OCI-M2 (cell line): Measurements from ENCODE around the gene THAP5.
"Not testable (repeated sequence)": the region's sequence is repeated elsewhere in the genome, so short reads cannot be mapped to it uniquely, and the experiment has no call there.

ENCODE experiments used
- DNase-seq: peaks from one replicate; lab custom pipeline; 2025; ENCODE audit not compliant: unreplicated experiment; lab: John Stamatoyannopoulos, UW

Gene THAP5

GRCh38 chr7:108585843-108586242 lies 16.3 kb upstream of the THAP5 start:
- DNase-seq: no peak

- no peak for DNase-seq
Observed at GRCh38 chr7:108584211-108584610, 14.7 kb upstream of the THAP5 start.

GRCh38 chr7:108581655-108582491 lies 12.4 kb upstream of the THAP5 start:
- DNase-seq: no peak

- DNase-seq: no peak
Observed at GRCh38 chr7:108580298-108580697, 10.8 kb upstream of the THAP5 start.

- DNase-seq: no peak
Observed at GRCh38 chr7:108578937-108579336, 9.4 kb upstream of the THAP5 start.

- no peak for DNase-seq
Observed at GRCh38 chr7:108576116-108576515, 6.6 kb upstream of the THAP5 start.

GRCh38 chr7:108575156-108575555 lies 5.7 kb upstream of the THAP5 start:
- no peak for DNase-seq

GRCh38 chr7:108572480-108572879 lies 3.0 kb upstream of the THAP5 start:
- no peak for DNase-seq

GRCh38 chr7:108570146-108570755 lies 745 bp upstream of the THAP5 start:
- DNase-seq: no peak

- DNase-seq: no peak
Observed at GRCh38 chr7:108568801-108569380, 615 bp downstream of the THAP5 start.

GRCh38 chr7:108565987-108566386 lies 3.5 kb downstream of the THAP5 start:
- no peak for DNase-seq

GRCh38 chr7:108561047-108561619 lies 8.4 kb downstream of the THAP5 start:
- no peak for DNase-seq

- DNase-seq: no peak
Observed at GRCh38 chr7:108559253-108559652, 10.3 kb downstream of the THAP5 start.

- DNase-seq: no peak
Observed at GRCh38 chr7:108557617-108558016, 11.9 kb downstream of the THAP5 start.

GRCh38 chr7:108557191-108557590 lies 12.3 kb downstream of the THAP5 start:
- DNase-seq: no peak

- DNase-seq: not testable (repeated sequence)
Observed at GRCh38 chr7:108556665-108557064, 12.8 kb downstream of the THAP5 start.

GRCh38 chr7:108548141-108548896 lies 21.2 kb downstream of the THAP5 start:
- not testable (repeated sequence) for DNase-seq

GRCh38 chr7:108541478-108541877 lies 28.0 kb downstream of the THAP5 start:
- no peak for DNase-seq

- not testable (repeated sequence) for DNase-seq
Observed at GRCh38 chr7:108538685-108539084, 30.8 kb downstream of the THAP5 start.

- DNase-seq: not testable (repeated sequence)
Observed at GRCh38 chr7:108538236-108538635, 31.3 kb downstream of the THAP5 start.

- no peak for DNase-seq
Observed at GRCh38 chr7:108537229-108537628, 32.3 kb downstream of the THAP5 start.
